GM12878 (cell line): Measurements from ENCODE around the gene BCL2L14. TPM values are rescaled to one million over a fixed set of nuclear protein-coding genes. Genes with fewer than 3 reads are reported as not detected.
A peak's percentile ranks its signal among the peaks of the same experiment; 100 is the strongest.

Experiments used
- ATAC-seq: fragments of 200-7000 bp; cut with Tn5 transposase; 3 replicates; pipeline ENCODE4 v1.9.1; 2020; ENCODE audit warnings: mild to moderate bottlenecking, moderate library complexity
- BruUV-seq: library from RNA; stranded (reverse); fragments of 400-500 nt; replicated peaks from 2 replicates; lab custom pipeline; 2021; lab: Mats Ljungman, UMichigan
- CTCF ChIA-PET: fragments of 300-600 bp; sonication (Branson Sonifier 250); formaldehyde crosslinking; extraction: SDS; loops from one replicate; lab custom pipeline; 2021; ENCODE audit warnings: inconsistent platforms; lab: Yijun Ruan, JAX
- POLR2A ChIA-PET: fragments of 350-600 bp; formaldehyde crosslinking; extraction: SDS; loops from one replicate; lab custom pipeline; 2021; ENCODE audit warnings: inconsistent platforms; lab: Charles Lee
- RAD21 ChIA-PET: fragments of 300-600 bp; sonication (Branson Sonifier 250); formaldehyde crosslinking; loops from one replicate; lab custom pipeline; 2023; ENCODE audit warnings: antibody characterized with exemption; ENCODE audit not compliant: unreplicated experiment; lab: Charles Lee
- SMC1A ChIA-PET: fragments of 300-600 bp; sonication (Branson Sonifier 250); formaldehyde crosslinking; loops from one replicate; lab custom pipeline; 2023; ENCODE audit not compliant: unreplicated experiment, uncharacterized antibody; lab: Charles Lee
- DNase-seq: peaks from one replicate; pipeline ENCODE4 v3.0.0-alpha.2; 2011; ENCODE audit warnings: low read depth, low spot score
- FAIRE-seq: peaks from 3 replicates; lab custom pipeline; 2011; peaks lifted over from hg19 to GRCh38; lab: Jason Lieb, UNC
- H2AFZ ChIP-seq: 2 replicates; pipeline ENCODE4 v1.6.0; 2011; ENCODE audit warnings: low read depth, low read length, control low read depth; ENCODE audit not compliant: control insufficient read depth
- H3K27ac ChIP-seq: 2 replicates; pipeline ENCODE4 v1.5.1; 2011; ENCODE audit warnings: control low read depth; ENCODE audit not compliant: control insufficient read depth, insufficient read depth
- H3K27me3 ChIP-seq, 2 experiments: replicated peaks in 1 of 2; 2 replicates each; pipeline versions ENCODE4 v1.6.0 to v1.6.1; 2011; ENCODE audit warnings: low read length in 1 of 2; ENCODE audit not compliant: control insufficient read depth in 2 of 2, insufficient read depth in 2 of 2
- H3K36me3 ChIP-seq, 2 experiments: 2 replicates each; pipeline ENCODE4 v1.5.1; 2011; ENCODE audit warnings: low read length in 1 of 2; ENCODE audit not compliant: control insufficient read depth in 2 of 2, insufficient read depth in 2 of 2
- H3K4me1 ChIP-seq: 2 replicates; pipeline ENCODE4 v1.6.1; 2011; ENCODE audit warnings: mild to moderate bottlenecking, low read length, moderate library complexity, mixed read lengths; ENCODE audit not compliant: control insufficient read depth, insufficient read depth
- H3K4me2 ChIP-seq: 2 replicates; pipeline ENCODE4 v1.6.0; 2011; ENCODE audit warnings: control low read depth; ENCODE audit not compliant: control insufficient read depth, insufficient read depth
- H3K4me3 ChIP-seq: fragments of 200-600 bp; sonication (generic); 2 replicates; pipeline ENCODE4 v1.5.1; 2016
- H3K79me2 ChIP-seq: 2 replicates; pipeline ENCODE4 v1.6.0; 2011; ENCODE audit warnings: low read length; ENCODE audit not compliant: control insufficient read depth, insufficient read depth
- H3K9ac ChIP-seq: 2 replicates; pipeline ENCODE4 v1.8.0; 2011; ENCODE audit warnings: low read length, control low read depth, mixed read lengths; ENCODE audit not compliant: control insufficient read depth, insufficient read depth
- H3K9me3 ChIP-seq: replicated peaks from 3 replicates; pipeline ENCODE4 v1.5.1; 2011; ENCODE audit warnings: mild to moderate bottlenecking, low read length; ENCODE audit not compliant: control insufficient read depth, insufficient read depth
- H4K20me1 ChIP-seq: 2 replicates; pipeline ENCODE4 v1.6.0; 2011; ENCODE audit not compliant: control insufficient read depth, insufficient read depth
- CHD2 ChIP-seq: IDR thresholded peaks from 2 replicates; pipeline ENCODE4 v1.6.1; 2011; ENCODE audit warnings: low read depth, low read length, improper control_type of control experiment, borderline replicate concordance
- SUZ12 ChIP-seq: fragments of 200-600 bp; sonication (generic); IDR thresholded peaks from one replicate; pipeline ENCODE4 v1.6.1; 2018; ENCODE audit warnings: antibody characterized with exemption, mild to moderate bottlenecking; ENCODE audit not compliant: unreplicated experiment
- YY1 ChIP-seq: IDR thresholded peaks from 2 replicates; pipeline ENCODE4 v1.6.1; 2011; ENCODE audit warnings: low read depth, mild to moderate bottlenecking, low read length
- ZNF24 ChIP-seq: fragments of 450-650 bp; IDR thresholded peaks from 2 replicates; pipeline ENCODE4 v1.6.1; 2017; ENCODE audit warnings: antibody characterized with exemption, mild to moderate bottlenecking
- WGBS: methylation state at CpG from one replicate; pipeline ENCODE4 v1.1.6; 2016; ENCODE audit warnings: low lambda C conversion rate; ENCODE audit not compliant: insufficient replicate concordance, insufficient coverage; ENCODE audit errors: missing lambda C conversion rate; 5-methylcytosine and 5-hydroxymethylcytosine counted together
- in situ Hi-C: fragments of 300-500 bp; cut with MboI; formaldehyde crosslinking; loops from 9 replicates; pipeline ENCODE4 v1.14.3; 2018; ENCODE audit warnings: mixed read lengths
- intact Hi-C: fragments of 100-400 bp; cut with micrococcal nuclease; formaldehyde crosslinking; loops from one replicate; pipeline ENCODE4 v1.14.2; 2022; ENCODE audit not compliant: unreplicated experiment
- polyA plus RNA-seq, 11 experiments: library from polyadenylated mRNA; depleted of rRNA in 4 of 11; unstranded in 6 of 11; stranded (reverse) in 5 of 11; fragments of >200 nt; fragmentation: Nextera tagmentation in 4 of 11; fragmentation: Illumina TruSeq in 1 of 11; extraction: Ambion mirVana in 4 of 11; extraction: Trizol in 1 of 11; gene quantifications; 1 replicate in 1 of 11; 2 replicates in 10 of 11; pipeline versions ENCODE4 v1.2.1 to v1.2.3, GENCODE V29; 2011 to 2016; ENCODE audit warnings: inconsistent platforms in 2 of 11, missing spikeins in 2 of 11, low read depth in 1 of 11
- total RNA-seq, 4 experiments: library from RNA; depleted of rRNA in 3 of 4; stranded (reverse); fragments of >200 nt in 3 of 4; fragmentation: Illumina TruSeq in 1 of 4; extraction: Trizol in 1 of 4; gene quantifications; 2 replicates each; pipeline versions ENCODE4 v1.2.1 to v1.2.3, GENCODE V29; 2013 to 2021
- TF ChIP-seq, protein P1 (sequence below): fragments of 450-650 bp; IDR thresholded peaks from 2 replicates; pipeline ENCODE4 v1.6.1; 2014; ENCODE audit warnings: mild to moderate bottlenecking
- TF ChIP-seq, protein P2 (sequence below): fragments of 450-650 bp; IDR thresholded peaks from 2 replicates; pipeline ENCODE4 v1.6.1; 2017; ENCODE audit warnings: mild to moderate bottlenecking, moderate library complexity
- TF ChIP-seq, protein P3 (sequence below): fragments of 450-650 bp; IDR thresholded peaks from 2 replicates; pipeline ENCODE4 v1.6.1; 2016; ENCODE audit warnings: mild to moderate bottlenecking
- TF ChIP-seq, protein P4 (sequence below): fragments of 450-650 bp; IDR thresholded peaks from 2 replicates; pipeline ENCODE4 v1.6.1; 2017; ENCODE audit warnings: mild to moderate bottlenecking, moderate library complexity

The BCL2L14 gene
- total and polyA plus RNA-seq, 10 of the 15 experiments (the other 5 are each of a cell fraction or from before 2014, with no cell fraction given): 0.59 to 2.5 (median 0.90) TPM

DNA sequence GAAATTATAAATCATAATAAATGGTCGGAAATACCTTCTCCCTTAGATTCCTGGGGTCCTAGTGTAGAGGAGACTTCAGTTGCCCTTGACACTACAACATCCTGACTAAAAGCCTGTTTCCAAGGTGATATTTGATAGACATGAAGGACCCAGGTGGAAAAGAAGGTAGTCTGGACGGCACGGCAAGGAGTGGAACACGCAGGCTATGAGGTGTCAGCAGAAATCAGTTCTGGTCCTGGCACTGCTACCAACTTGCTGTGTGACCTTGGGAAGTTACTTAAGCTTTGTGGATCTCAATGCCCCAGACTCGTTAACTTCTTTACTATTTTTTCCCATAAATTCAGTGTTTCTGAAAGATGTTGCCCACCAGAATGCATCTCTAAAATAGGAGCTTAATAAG is 36.9 kb upstream of the BCL2L14 start (continued):
- TF ChIP-seq, protein P1, sequence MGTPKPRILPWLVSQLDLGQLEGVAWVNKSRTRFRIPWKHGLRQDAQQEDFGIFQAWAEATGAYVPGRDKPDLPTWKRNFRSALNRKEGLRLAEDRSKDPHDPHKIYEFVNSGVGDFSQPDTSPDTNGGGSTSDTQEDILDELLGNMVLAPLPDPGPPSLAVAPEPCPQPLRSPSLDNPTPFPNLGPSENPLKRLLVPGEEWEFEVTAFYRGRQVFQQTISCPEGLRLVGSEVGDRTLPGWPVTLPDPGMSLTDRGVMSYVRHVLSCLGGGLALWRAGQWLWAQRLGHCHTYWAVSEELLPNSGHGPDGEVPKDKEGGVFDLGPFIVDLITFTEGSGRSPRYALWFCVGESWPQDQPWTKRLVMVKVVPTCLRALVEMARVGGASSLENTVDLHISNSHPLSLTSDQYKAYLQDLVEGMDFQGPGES: no peak
- TF ChIP-seq, protein P2, sequence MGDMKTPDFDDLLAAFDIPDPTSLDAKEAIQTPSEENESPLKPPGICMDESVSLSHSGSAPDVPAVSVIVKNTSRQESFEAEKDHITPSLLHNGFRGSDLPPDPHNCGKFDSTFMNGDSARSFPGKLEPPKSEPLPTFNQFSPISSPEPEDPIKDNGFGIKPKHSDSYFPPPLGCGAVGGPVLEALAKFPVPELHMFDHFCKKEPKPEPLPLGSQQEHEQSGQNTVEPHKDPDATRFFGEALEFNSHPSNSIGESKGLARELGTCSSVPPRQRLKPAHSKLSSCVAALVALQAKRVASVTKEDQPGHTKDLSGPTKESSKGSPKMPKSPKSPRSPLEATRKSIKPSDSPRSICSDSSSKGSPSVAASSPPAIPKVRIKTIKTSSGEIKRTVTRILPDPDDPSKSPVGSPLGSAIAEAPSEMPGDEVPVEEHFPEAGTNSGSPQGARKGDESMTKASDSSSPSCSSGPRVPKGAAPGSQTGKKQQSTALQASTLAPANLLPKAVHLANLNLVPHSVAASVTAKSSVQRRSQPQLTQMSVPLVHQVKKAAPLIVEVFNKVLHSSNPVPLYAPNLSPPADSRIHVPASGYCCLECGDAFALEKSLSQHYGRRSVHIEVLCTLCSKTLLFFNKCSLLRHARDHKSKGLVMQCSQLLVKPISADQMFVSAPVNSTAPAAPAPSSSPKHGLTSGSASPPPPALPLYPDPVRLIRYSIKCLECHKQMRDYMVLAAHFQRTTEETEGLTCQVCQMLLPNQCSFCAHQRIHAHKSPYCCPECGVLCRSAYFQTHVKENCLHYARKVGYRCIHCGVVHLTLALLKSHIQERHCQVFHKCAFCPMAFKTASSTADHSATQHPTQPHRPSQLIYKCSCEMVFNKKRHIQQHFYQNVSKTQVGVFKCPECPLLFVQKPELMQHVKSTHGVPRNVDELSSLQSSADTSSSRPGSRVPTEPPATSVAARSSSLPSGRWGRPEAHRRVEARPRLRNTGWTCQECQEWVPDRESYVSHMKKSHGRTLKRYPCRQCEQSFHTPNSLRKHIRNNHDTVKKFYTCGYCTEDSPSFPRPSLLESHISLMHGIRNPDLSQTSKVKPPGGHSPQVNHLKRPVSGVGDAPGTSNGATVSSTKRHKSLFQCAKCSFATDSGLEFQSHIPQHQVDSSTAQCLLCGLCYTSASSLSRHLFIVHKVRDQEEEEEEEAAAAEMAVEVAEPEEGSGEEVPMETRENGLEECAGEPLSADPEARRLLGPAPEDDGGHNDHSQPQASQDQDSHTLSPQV: 0 out of 2 replicates have a peak, but pooled peaks have one; percentile 46
- TF ChIP-seq SUZ12: no peak

DNA sequence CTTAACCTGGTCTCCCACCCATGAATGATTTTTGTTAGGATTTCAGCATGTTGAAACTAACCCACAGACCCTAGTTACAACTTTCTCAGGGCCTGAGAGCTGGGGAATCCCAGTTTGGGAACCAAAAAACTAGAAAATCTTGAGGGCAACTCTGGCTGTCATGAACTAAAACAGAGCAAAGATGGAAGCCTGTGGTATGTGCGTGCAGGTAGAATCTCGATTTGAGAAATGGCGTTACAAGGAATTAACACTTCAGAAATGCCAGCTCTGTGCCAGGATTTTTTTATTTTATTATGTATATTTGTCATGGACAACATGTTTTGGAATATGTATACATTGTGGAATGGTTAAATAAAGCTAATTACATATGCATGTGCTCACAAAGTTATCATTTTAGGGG is 36.4 kb upstream of the BCL2L14 start:
- peak overlapping the region; percentile 36 for H3K9ac ChIP-seq
- DNase-seq: no peak
- FAIRE-seq: no peak
- H4K20me1 ChIP-seq: no peaks in the 10 kb centered on the region
- in situ Hi-C loops: loop anchor here (5.0 kb wide), 1 partner anchor 452 kb away; no protein-coding TSS in a partner anchor
- H3K79me2 ChIP-seq: peaks cover 13% of the 10 kb centered on the region
- H2AFZ ChIP-seq: no peak overlapping the region
- ChIA-PET SMC1A (interaction anchor here (0.7 to 8.7 kb wide), 28 partner anchors 9 to 528 kb away, joined by 3 to 214 read pairs (median 9); no protein-coding TSS in a partner anchor), POLR2A (interaction anchor here (0.7 to 1.4 kb wide), 4 partner anchors 9 to 479 kb away, joined by 3 to 4 read pairs (median 4); no protein-coding TSS in a partner anchor), CTCF (interaction anchor here (0.6 to 11.3 kb wide), 22 partner anchors 9 to 495 kb away, joined by 3 to 278 read pairs (median 10); no protein-coding TSS in a partner anchor), RAD21 (interaction anchor here (1.0 to 6.5 kb wide), 19 partner anchors 9 to 488 kb away, joined by 3 to 201 read pairs (median 10); partner anchors contain the start of gene BCL2L14)
- no peaks in the 10 kb centered on the region for H3K27me3 ChIP-seq
- H3K36me3 ChIP-seq: no peaks in the 10 kb centered on the region
- peaks cover 25% of the 10 kb centered on the region for H3K4me1 ChIP-seq
- H3K4me3 ChIP-seq: peak overlapping the region; percentile 69; the same call in 1 of the 2 replicates
- intact Hi-C loops: no loop called here
- WGBS: 99% methylated on average over 3 of the region's 3 CpGs
- TF ChIP-seq CHD2: no peak
- TF ChIP-seq ZNF24: no peak
- TF ChIP-seq YY1: peak; percentile 58; the same call in 1 of the 2 replicates
- TF ChIP-seq, protein P3, sequence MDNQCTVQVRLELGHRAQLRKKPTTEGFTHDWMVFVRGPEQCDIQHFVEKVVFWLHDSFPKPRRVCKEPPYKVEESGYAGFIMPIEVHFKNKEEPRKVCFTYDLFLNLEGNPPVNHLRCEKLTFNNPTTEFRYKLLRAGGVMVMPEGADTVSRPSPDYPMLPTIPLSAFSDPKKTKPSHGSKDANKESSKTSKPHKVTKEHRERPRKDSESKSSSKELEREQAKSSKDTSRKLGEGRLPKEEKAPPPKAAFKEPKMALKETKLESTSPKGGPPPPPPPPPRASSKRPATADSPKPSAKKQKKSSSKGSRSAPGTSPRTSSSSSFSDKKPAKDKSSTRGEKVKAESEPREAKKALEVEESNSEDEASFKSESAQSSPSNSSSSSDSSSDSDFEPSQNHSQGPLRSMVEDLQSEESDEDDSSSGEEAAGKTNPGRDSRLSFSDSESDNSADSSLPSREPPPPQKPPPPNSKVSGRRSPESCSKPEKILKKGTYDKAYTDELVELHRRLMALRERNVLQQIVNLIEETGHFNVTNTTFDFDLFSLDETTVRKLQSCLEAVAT: peak; percentile 61; the same call in 1 of the 2 replicates
- TF ChIP-seq, protein P4, sequence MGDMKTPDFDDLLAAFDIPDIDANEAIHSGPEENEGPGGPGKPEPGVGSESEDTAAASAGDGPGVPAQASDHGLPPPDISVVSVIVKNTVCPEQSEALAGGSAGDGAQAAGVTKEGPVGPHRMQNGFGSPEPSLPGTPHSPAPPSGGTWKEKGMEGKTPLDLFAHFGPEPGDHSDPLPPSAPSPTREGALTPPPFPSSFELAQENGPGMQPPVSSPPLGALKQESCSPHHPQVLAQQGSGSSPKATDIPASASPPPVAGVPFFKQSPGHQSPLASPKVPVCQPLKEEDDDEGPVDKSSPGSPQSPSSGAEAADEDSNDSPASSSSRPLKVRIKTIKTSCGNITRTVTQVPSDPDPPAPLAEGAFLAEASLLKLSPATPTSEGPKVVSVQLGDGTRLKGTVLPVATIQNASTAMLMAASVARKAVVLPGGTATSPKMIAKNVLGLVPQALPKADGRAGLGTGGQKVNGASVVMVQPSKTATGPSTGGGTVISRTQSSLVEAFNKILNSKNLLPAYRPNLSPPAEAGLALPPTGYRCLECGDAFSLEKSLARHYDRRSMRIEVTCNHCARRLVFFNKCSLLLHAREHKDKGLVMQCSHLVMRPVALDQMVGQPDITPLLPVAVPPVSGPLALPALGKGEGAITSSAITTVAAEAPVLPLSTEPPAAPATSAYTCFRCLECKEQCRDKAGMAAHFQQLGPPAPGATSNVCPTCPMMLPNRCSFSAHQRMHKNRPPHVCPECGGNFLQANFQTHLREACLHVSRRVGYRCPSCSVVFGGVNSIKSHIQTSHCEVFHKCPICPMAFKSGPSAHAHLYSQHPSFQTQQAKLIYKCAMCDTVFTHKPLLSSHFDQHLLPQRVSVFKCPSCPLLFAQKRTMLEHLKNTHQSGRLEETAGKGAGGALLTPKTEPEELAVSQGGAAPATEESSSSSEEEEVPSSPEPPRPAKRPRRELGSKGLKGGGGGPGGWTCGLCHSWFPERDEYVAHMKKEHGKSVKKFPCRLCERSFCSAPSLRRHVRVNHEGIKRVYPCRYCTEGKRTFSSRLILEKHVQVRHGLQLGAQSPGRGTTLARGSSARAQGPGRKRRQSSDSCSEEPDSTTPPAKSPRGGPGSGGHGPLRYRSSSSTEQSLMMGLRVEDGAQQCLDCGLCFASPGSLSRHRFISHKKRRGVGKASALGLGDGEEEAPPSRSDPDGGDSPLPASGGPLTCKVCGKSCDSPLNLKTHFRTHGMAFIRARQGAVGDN: peak; percentile 63
- no TSS peak for BruUV-seq
- no peak for ATAC-seq
- H3K9me3 ChIP-seq: peaks cover 2% of the 10 kb centered on the region; the same call in 2 of the 3 replicates
- peak overlapping the region; percentile 89 for H3K27ac ChIP-seq
- peak overlapping the region; percentile 93 for H3K4me2 ChIP-seq
